Aorta (tissue), 5 donors: ENCODE results near the gene TMOD2. TPM values are rescaled to one million over a fixed set of nuclear protein-coding genes. Genes with fewer than 3 reads are reported as not detected.

ENCODE experiments used
- ATAC-seq: fragments of 200-7000 bp; cut with Tn5 transposase; one replicate; pipeline ENCODE4 v1.9.1; 2022; ENCODE audit warnings: moderate library complexity; ENCODE audit not compliant: low FRiP score
- DNase-seq, 2 donors: peaks; one replicate each; pipeline ENCODE4 v3.0.0-alpha.2; 2020
- H3K27ac ChIP-seq, 2 donors: one replicate each; pipeline ENCODE4 v1.5.1; 2013; ENCODE audit warnings: low read length in 2 of 2, mild to moderate bottlenecking in 2 of 2, moderate library complexity in 2 of 2, control low read depth in 1 of 2, inconsistent platforms in 1 of 2, low read depth in 1 of 2
- H3K27me3 ChIP-seq, 2 donors: one replicate each; pipeline ENCODE4 v1.6.1; 2013; ENCODE audit warnings: control low read depth in 1 of 2, low read length in 1 of 2, mild to moderate bottlenecking in 1 of 2, moderate library complexity in 1 of 2; ENCODE audit not compliant: insufficient read depth in 2 of 2, control insufficient read depth in 1 of 2
- H3K36me3 ChIP-seq, 2 donors: one replicate each; pipeline ENCODE4 v1.6.1; 2013; ENCODE audit warnings: control low read depth in 1 of 2, low read length in 1 of 2, mild to moderate bottlenecking in 1 of 2; ENCODE audit not compliant: insufficient read depth in 2 of 2, control insufficient read depth in 1 of 2
- H3K4me1 ChIP-seq, 2 donors: one replicate each; pipeline ENCODE4 v1.6.1; 2013; ENCODE audit warnings: low read length in 2 of 2, control low read depth in 1 of 2, mild to moderate bottlenecking in 1 of 2, moderate library complexity in 1 of 2; ENCODE audit not compliant: insufficient read depth in 2 of 2, control insufficient read depth in 1 of 2
- H3K4me3 ChIP-seq, 2 donors: one replicate each; pipeline ENCODE4 v1.5.1; 2013; ENCODE audit warnings: low read length in 2 of 2, control low read depth in 1 of 2, mild to moderate bottlenecking in 1 of 2
- H3K9me3 ChIP-seq: one replicate; pipeline ENCODE4 v1.6.1; 2013; ENCODE audit warnings: mild to moderate bottlenecking, low read length; ENCODE audit not compliant: control insufficient read depth
- WGBS, 2 donors: extraction: QIAGEN DNeasy Blood & Tissue Kit; methylation state at CpG; one replicate each; pipeline ENCODE4 v1.1.7; 2013; 5-methylcytosine and 5-hydroxymethylcytosine counted together
- intact Hi-C, 2 donors: fragments of 100-400 bp; cut with DNase I; formaldehyde crosslinking; loops; one replicate each; pipeline versions ENCODE4 v1.14.2 to v1.15.0; 2022
- polyA plus RNA-seq, 2 donors: library from polyadenylated mRNA; stranded (reverse); fragments of 200-250 nt; gene quantifications; one replicate each; pipeline ENCODE4 v1.2.3, GENCODE V29; 2013
- total RNA-seq, 2 donors: library from RNA; stranded (reverse); fragmentation: NEBNext Ultra II Directional; extraction: Animal tissue kit (Norgen Biotek cat#: 25700); gene quantifications; one replicate each; pipeline ENCODE4 v1.2.1, GENCODE V29; 2021
- donor health status: healthy with polysubstance abuse.
- donor health status: Bipolar disorder and iron deficiency.
- donor health status: DM: no; HTN: no; CAD: no.
- donor health status: DM: no; HTN: no; CAD: no.
- donor health status: DM: yes; HTN: yes; CAD: no.

The TMOD2 gene
- total and polyA plus RNA-seq, 4 donors = 2.3 to 33.1 (median 11.8) TPM

- no peaks in the 10 kb centered on the region for H3K9me3 ChIP-seq
- H3K27ac ChIP-seq = no peak overlapping the region
- DNase-seq (no peak), ATAC-seq (no peak)
- H3K27me3 ChIP-seq = no peaks in the 10 kb centered on the region
- no peaks in the 10 kb centered on the region for H3K4me1 ChIP-seq
- intact Hi-C loops = no loop called here
- H3K4me3 ChIP-seq = no peak overlapping the region
- peaks cover 0 to 4% of the 10 kb centered on the region in 2 donors for H3K36me3 ChIP-seq
- WGBS, 2 donors = 40 to 43% methylated on average over 4 of the region's 4 CpGs
Measured at GRCh38 chr15:51718219-51718618, 33.2 kb upstream of the TMOD2 start.

- 71 to 80% methylated on average over 3 of the region's 3 CpGs for WGBS, 2 donors
- DNase-seq = no peak
- H3K4me1 ChIP-seq = no peaks in the 10 kb centered on the region
- H3K4me3 ChIP-seq = no peak overlapping the region
- no peaks in the 10 kb centered on the region for H3K9me3 ChIP-seq
- no peak overlapping the region for H3K27ac ChIP-seq
- intact Hi-C loops = no loop called here
- no peaks in the 10 kb centered on the region for H3K27me3 ChIP-seq
- peaks cover 0 to 4% of the 10 kb centered on the region in 2 donors for H3K36me3 ChIP-seq
- no peak for ATAC-seq
Measured at GRCh38 chr15:51718746-51719145, 32.7 kb upstream of the TMOD2 start.

DNA sequence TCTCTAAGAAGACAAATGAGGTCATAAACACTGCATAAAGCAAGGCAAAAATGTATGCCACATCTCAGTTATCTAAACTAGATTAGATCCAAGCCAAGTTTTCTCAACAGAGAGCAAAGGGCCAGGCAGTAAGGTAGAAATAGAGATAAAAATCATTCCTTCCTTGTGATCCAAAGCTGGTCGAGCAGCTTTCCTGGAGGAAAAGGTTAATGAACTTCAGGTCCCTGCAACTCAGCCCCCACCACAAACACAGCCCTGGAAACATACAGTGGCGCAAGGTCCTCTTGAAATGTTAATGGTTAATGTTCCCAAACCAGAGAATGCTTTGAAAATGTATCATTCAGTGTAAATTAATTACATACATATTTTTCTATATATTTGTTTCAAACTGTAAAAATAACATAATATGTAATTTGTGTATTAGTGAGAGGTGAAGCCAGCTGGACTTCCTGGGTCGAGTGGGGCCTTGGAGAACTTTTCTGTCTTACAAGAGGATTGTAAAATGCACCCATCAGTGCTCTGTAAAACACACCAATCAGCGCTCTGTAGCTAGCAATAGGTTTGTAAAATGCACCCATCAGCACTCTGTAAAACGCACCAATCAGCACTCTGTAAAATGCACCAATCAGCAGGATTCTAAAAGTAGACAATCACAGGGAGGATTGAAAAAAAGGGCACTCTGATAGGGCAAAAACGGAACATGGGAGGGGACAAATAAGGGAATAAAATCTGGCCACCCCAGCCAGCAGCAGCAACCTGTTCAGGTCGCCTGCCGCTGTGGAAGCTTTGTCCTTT lies 31.0 kb upstream of the TMOD2 start:
- no peaks in the 10 kb centered on the region for H3K4me1 ChIP-seq

GRCh38 chr15:51721199-51721960 lies 30.0 kb upstream of the TMOD2 start:
- ATAC-seq (no peak), DNase-seq (no peak)
- Histone ChIP-seq H3K27ac (no peak overlapping the region), H3K4me3 (no peak overlapping the region), H3K36me3 (peaks cover 0 to 4% of the 10 kb centered on the region in 2 donors), H3K4me1 (no peaks in the 10 kb centered on the region), H3K9me3 (no peaks in the 10 kb centered on the region), H3K27me3 (no peaks in the 10 kb centered on the region)
- WGBS, 2 donors = 61 to 77% methylated on average over 5 of the region's 5 CpGs
- intact Hi-C loops = no loop called here

More for the DNA sequence above, 31.0 kb upstream of the TMOD2 start:
- no peak for ATAC-seq
- 73 to 87% methylated on average over 8 of the region's 8 CpGs for WGBS, 2 donors
- DNase-seq = no peak
- peaks cover 0 to 4% of the 10 kb centered on the region in 2 donors for H3K36me3 ChIP-seq
- no peaks in the 10 kb centered on the region for H3K27me3 ChIP-seq
- no peaks in the 10 kb centered on the region for H3K9me3 ChIP-seq
- H3K4me3 ChIP-seq = no peak overlapping the region
- H3K27ac ChIP-seq = no peak overlapping the region
- intact Hi-C loops = no loop called here

DNA sequence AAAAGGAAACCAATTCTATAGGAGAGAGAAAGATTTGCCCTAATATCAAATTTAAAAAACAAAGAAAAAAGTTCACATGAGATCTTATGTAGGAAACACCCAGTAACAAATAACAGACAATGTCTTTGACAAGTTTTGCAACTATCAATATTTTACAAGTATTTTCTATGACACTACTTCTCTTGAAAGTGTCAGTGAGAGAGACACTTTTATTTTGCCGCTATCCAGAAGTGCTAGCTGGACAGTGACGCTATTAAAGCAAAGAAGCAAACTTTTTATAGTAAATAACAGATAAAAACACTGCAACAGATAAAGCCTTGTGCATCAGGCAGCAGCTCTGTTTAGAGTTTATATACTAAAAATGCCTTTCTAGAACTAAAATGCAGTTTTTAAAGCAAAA lies 27.2 kb upstream of the TMOD2 start:
- Histone ChIP-seq H3K4me3 (no peak overlapping the region), H3K27ac (no peak overlapping the region), H3K36me3 (peaks cover 0 to 4% of the 10 kb centered on the region in 2 donors), H3K9me3 (no peaks in the 10 kb centered on the region), H3K27me3 (no peaks in the 10 kb centered on the region), H3K4me1 (no peaks in the 10 kb centered on the region)
- WGBS, 2 donors = 98 to 99% methylated on average over 2 of the region's 2 CpGs
- intact Hi-C loops = no loop called here
- DNase-seq = no peak
- ATAC-seq = no peak

- Histone ChIP-seq H3K36me3 (peaks cover 0 to 4% of the 10 kb centered on the region in 2 donors), H3K4me3 (no peak overlapping the region), H3K4me1 (no peaks in the 10 kb centered on the region), H3K27me3 (no peaks in the 10 kb centered on the region), H3K27ac (no peak overlapping the region), H3K9me3 (no peaks in the 10 kb centered on the region)
- DNase-seq (no peak), ATAC-seq (no peak)
- 70 to 78% methylated on average over 1 of the region's 1 CpG for WGBS, 2 donors
- intact Hi-C loops = no loop called here
Measured at GRCh38 chr15:51724673-51725072, 26.7 kb upstream of the TMOD2 start.

DNA sequence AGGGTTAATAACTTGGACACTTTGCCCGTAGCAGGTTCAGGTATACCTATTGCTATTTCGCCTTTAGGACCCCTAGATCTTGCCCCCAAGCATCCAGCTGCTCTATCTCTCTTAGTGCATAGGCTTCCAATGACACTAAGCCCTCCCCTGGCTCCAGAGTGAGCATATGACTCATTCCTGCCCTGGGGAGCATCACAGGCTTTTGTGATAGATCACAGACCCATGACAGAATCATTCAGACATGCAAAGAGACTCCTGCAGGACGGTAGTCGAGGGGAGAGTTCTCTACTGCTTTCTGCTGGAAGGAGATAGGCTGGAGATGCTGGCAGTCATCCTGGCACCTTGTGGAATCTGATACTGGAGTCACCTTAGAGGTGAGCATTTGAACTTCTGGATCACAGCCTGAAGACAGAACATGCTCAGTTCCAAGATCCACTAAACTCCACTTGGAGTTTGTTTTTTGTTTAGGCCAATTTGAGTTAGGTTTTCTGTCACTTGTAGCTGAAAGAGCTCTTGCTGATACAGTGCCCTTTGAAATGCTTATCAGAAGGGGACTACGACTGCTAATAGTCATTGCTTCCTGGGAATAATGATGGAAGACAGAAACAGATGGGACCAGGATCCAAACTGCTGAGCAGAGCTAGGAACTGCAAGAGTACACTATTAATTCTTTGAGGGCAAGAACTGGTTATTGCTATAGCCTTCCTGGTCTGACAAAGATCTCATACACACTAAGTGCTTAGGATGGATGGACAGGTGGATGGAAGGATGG lies 24.9 kb upstream of the TMOD2 start:
- ATAC-seq (peak; percentile 57), DNase-seq (no peak)
- WGBS, 2 donors = 41 to 45% methylated on average over 5 of the region's 5 CpGs
- Histone ChIP-seq H3K27ac (no peak overlapping the region), H3K4me3 (no peak overlapping the region), H3K27me3 (no peaks in the 10 kb centered on the region), H3K36me3 (peaks cover 0 to 2% of the 10 kb centered on the region in 2 donors), H3K9me3 (no peaks in the 10 kb centered on the region), H3K4me1 (peaks cover 0 to 2% of the 10 kb centered on the region in 2 donors)
- intact Hi-C loops = no loop called here

GRCh38 chr15:51727141-51727897 lies 24.1 kb upstream of the TMOD2 start:
- Histone ChIP-seq H3K27ac (no peak overlapping the region), H3K27me3 (no peaks in the 10 kb centered on the region), H3K4me3 (no peak overlapping the region), H3K4me1 (peaks cover 2% of the 10 kb centered on the region in 2 donors), H3K36me3 (no peaks in the 10 kb centered on the region), H3K9me3 (no peaks in the 10 kb centered on the region)
- ATAC-seq = no peak
- DNase-seq = no peak
- WGBS, 2 donors = 80 to 85% methylated on average over 4 of the region's 4 CpGs
- intact Hi-C loops = no loop called here
